Measurements from ENCODE around the gene ZNF346.
A peak's percentile ranks its signal among the peaks of the same experiment; 100 is the strongest.

ZNF346 gene

GRCh38 chr5:177004961-177005360, 17.5 kb upstream of the ZNF346 start:
- Histone ChIP-seq H3K9me3 (ENCODE audit: insufficient read depth, low read depth, low read length) (no peaks in the 10 kb centered on the region), H3K27me3 (ENCODE audit: insufficient read depth, low read length, poor library complexity, severe bottlenecking) (no peaks in the 10 kb centered on the region), H3K4me1 (ENCODE audit: insufficient read depth, low read length, poor library complexity, severe bottlenecking) (peaks cover 12% of the 10 kb centered on the region), H3K9me2 (replicated peaks; ENCODE audit: low read depth, low read length) (no peaks in the 10 kb centered on the region), H3K79me2 (ENCODE audit: insufficient read depth, low read length) (peaks cover 59% of the 10 kb centered on the region), H3F3A (ENCODE audit: low read depth) (no peaks in the 10 kb centered on the region), H3K36me3 (ENCODE audit: insufficient read depth, low read length) (no peaks in the 10 kb centered on the region), H3K9ac (ENCODE audit: low read depth, low read length, poor library complexity, severe bottlenecking) (peak overlapping the region; percentile 91), H2AFZ (ENCODE audit: low read length) (no peak overlapping the region), H4K20me1 (ENCODE audit: insufficient read depth, low read length, poor library complexity, severe bottlenecking) (peaks cover 33% of the 10 kb centered on the region), H3K4me3 (ENCODE audit: low read length, poor library complexity, severe bottlenecking) (peak overlapping the region; percentile 90), H3K4me2 (ENCODE audit: low read depth, low read length, poor library complexity, severe bottlenecking) (peak overlapping the region; percentile 87)
- no peak for TF ChIP-seq CTCF (conservative IDR thresholded peaks at IDR 0.05; ENCODE audit: low read length)
- no peak for TF ChIP-seq EZH2phosphoT487 (IDR thresholded peaks at IDR 0.05; ENCODE audit: borderline replicate concordance)

- Histone ChIP-seq H3K9ac (ENCODE audit: low read depth, low read length, poor library complexity, severe bottlenecking) (peak overlapping the region; percentile 91), H3K9me3 (ENCODE audit: insufficient read depth, low read depth, low read length) (no peaks in the 10 kb centered on the region), H3K27me3 (ENCODE audit: insufficient read depth, low read length, poor library complexity, severe bottlenecking) (no peaks in the 10 kb centered on the region), H3K36me3 (ENCODE audit: insufficient read depth, low read length) (no peaks in the 10 kb centered on the region), H2AFZ (ENCODE audit: low read length) (peak overlapping the region; percentile 83), H3K4me3 (ENCODE audit: low read length, poor library complexity, severe bottlenecking) (peak overlapping the region; percentile 90), H3K9me2 (replicated peaks; ENCODE audit: low read depth, low read length) (no peaks in the 10 kb centered on the region), H3K79me2 (ENCODE audit: insufficient read depth, low read length) (peaks cover 52% of the 10 kb centered on the region), H4K20me1 (ENCODE audit: insufficient read depth, low read length, poor library complexity, severe bottlenecking) (peaks cover 33% of the 10 kb centered on the region), H3K4me1 (ENCODE audit: insufficient read depth, low read length, poor library complexity, severe bottlenecking) (peaks cover 12% of the 10 kb centered on the region), H3F3A (ENCODE audit: low read depth) (no peaks in the 10 kb centered on the region), H3K4me2 (ENCODE audit: low read depth, low read length, poor library complexity, severe bottlenecking) (peak overlapping the region; percentile 87)
- TF ChIP-seq CTCF (conservative IDR thresholded peaks at IDR 0.05; ENCODE audit: low read length) = peak; percentile 43
- no peak for TF ChIP-seq EZH2phosphoT487 (IDR thresholded peaks at IDR 0.05; ENCODE audit: borderline replicate concordance)
These were observed 16.8 kb upstream of the ZNF346 start for GRCh38 chr5:177005619-177006264.

GRCh38 chr5:177006265-177006972, 16.1 kb upstream of the ZNF346 start, which contains the start of gene UIMC1:
Gene UIMC1, minus strand, starts transcription at chr5:177006779. Its CDS starts 24,164 bp downstream, at chr5:176982615.
- Histone ChIP-seq H3K79me2 (ENCODE audit: insufficient read depth, low read length) (peaks cover 46% of the 10 kb centered on the region), H2AFZ (ENCODE audit: low read length) (peak within 1 kb of the TSS; percentile 83), H3K9ac (ENCODE audit: low read depth, low read length, poor library complexity, severe bottlenecking) (peak within 1 kb of the TSS; percentile 91)

More at GRCh38 chr5:177006265-177006972, 16.1 kb upstream of the ZNF346 start, which contains the start of gene UIMC1:
- Histone ChIP-seq H4K20me1 (ENCODE audit: insufficient read depth, low read length, poor library complexity, severe bottlenecking) (peaks cover 30% of the 10 kb centered on the region), H3K4me1 (ENCODE audit: insufficient read depth, low read length, poor library complexity, severe bottlenecking) (peaks cover 12% of the 10 kb centered on the region), H3K4me2 (ENCODE audit: low read depth, low read length, poor library complexity, severe bottlenecking) (peak within 1 kb of the TSS; percentile 87), H3K9me3 (ENCODE audit: insufficient read depth, low read depth, low read length) (no peaks in the 10 kb centered on the region), H3K36me3 (ENCODE audit: insufficient read depth, low read length) (no peaks in the 10 kb centered on the region), H3K27me3 (ENCODE audit: insufficient read depth, low read length, poor library complexity, severe bottlenecking) (no peaks in the 10 kb centered on the region), H3K9me2 (replicated peaks; ENCODE audit: low read depth, low read length) (no peaks in the 10 kb centered on the region), H3K4me3 (ENCODE audit: low read length, poor library complexity, severe bottlenecking) (peak within 1 kb of the TSS; percentile 90), H3F3A (ENCODE audit: low read depth) (no peaks in the 10 kb centered on the region)
- TF ChIP-seq EZH2phosphoT487 (IDR thresholded peaks at IDR 0.05; ENCODE audit: borderline replicate concordance) (no peak), CTCF (conservative IDR thresholded peaks at IDR 0.05; ENCODE audit: low read length) (no peak)

Data from Loucy (cell line).